ENCODE measurements around the gene UTF1. TPM values are rescaled to one million over a fixed set of nuclear protein-coding genes. Genes with fewer than 3 reads are reported as not detected.
A peak's percentile ranks its signal among the peaks of the same experiment; 100 is the strongest.

The UTF1 gene
- total and polyA plus RNA-seq, 9 donors = 0.06 to 9.3 (median 2.5) TPM; not detected in 2

DNA sequence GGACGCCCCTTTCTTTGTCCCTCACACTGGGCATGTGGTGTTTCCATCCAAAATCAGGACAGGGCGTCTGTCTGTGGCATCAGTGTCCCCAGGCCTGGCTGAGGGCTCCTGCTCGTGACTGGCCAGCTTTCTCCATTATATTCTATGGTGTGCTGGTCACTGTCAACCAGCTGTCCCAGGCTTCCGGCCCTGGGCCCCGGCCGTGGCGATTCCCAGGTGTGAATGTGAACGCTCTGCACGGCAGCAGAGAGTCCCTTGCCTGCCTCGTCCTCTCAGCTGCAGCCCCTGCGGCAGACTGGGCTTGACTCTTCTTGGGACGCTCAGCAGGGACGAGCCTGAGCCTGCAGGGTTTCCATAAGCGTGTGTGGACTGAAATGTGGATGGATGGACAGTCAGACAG is 5.9 kb upstream of the UTF1 start:
- TF ChIP-seq POLR2A (IDR thresholded peaks at IDR 0.05) (no peak), EP300 (IDR thresholded peaks at IDR 0.05) (no peak)
- TF ChIP-seq, protein P1, sequence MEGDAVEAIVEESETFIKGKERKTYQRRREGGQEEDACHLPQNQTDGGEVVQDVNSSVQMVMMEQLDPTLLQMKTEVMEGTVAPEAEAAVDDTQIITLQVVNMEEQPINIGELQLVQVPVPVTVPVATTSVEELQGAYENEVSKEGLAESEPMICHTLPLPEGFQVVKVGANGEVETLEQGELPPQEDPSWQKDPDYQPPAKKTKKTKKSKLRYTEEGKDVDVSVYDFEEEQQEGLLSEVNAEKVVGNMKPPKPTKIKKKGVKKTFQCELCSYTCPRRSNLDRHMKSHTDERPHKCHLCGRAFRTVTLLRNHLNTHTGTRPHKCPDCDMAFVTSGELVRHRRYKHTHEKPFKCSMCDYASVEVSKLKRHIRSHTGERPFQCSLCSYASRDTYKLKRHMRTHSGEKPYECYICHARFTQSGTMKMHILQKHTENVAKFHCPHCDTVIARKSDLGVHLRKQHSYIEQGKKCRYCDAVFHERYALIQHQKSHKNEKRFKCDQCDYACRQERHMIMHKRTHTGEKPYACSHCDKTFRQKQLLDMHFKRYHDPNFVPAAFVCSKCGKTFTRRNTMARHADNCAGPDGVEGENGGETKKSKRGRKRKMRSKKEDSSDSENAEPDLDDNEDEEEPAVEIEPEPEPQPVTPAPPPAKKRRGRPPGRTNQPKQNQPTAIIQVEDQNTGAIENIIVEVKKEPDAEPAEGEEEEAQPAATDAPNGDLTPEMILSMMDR (IDR thresholded peaks at IDR 0.05) = no peak
- Histone ChIP-seq H3K9me3 (no peaks in the 10 kb centered on the region), H3K4me3 (no peak overlapping the region), H3K4me1 (ENCODE audit: insufficient read depth) (peaks cover 11% of the 10 kb centered on the region), H3K27me3 (no peaks in the 10 kb centered on the region), H3K27ac (peak overlapping the region in 1 of 2 donors; percentile 90), H3K36me3 (no peaks in the 10 kb centered on the region)
- WGBS, 3 donors = 29 to 57% (median 45%) methylated on average over 14 of the region's 14 CpGs
- intact Hi-C loops (cut with DNase I) = no loop called here
- no peak for DNase-seq

DNA sequence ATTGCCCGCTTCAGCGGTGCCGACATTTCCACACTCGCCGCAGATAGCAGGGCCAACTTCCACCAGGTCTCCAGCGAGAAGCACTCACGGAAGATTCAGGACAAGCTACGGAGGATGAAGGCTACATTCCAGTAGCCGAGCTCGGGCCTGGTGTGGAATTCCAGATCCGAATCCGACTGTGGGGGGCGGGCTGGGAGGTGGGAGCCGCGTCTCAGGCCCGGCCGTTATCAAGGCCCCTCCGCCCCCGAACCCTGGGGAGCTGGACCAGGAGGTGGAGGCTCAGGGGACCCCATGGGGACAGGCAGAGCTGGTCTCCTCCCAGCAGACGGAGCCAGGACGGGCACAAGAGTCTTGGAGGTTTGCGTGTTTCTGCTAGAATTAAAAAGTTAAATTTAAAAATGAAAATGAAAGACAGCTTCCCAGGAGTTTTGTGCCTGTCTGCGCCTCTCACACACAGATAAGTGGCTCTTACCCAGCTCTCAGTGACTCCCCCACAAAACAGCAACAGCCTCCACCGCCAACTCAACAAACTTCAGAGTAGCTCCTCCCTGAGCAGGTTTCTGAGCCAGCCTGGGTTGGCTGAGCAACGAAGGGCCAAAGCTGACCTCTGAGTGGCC is 5.2 kb upstream of the UTF1 start:
- Histone ChIP-seq H3K4me1 (ENCODE audit: insufficient read depth) (peaks cover 11% of the 10 kb centered on the region), H3K27ac (peak overlapping the region; percentile 71 to 90), H3K4me3 (peak overlapping the region; percentile 39), H3K36me3 (no peaks in the 10 kb centered on the region), H3K9me3 (no peaks in the 10 kb centered on the region), H3K27me3 (no peaks in the 10 kb centered on the region)
- WGBS, 3 donors = 3 to 9% (median 8%) methylated on average over 25 of the region's 25 CpGs
- TF ChIP-seq POLR2A (IDR thresholded peaks at IDR 0.05) (no peak), EP300 (IDR thresholded peaks at IDR 0.05) (no peak)
- TF ChIP-seq, protein P1 (IDR thresholded peaks at IDR 0.05) = no peak
- peak; percentile 78 to 81 (median 81) for DNase-seq
- intact Hi-C loops (cut with DNase I) = no loop called here

DNA sequence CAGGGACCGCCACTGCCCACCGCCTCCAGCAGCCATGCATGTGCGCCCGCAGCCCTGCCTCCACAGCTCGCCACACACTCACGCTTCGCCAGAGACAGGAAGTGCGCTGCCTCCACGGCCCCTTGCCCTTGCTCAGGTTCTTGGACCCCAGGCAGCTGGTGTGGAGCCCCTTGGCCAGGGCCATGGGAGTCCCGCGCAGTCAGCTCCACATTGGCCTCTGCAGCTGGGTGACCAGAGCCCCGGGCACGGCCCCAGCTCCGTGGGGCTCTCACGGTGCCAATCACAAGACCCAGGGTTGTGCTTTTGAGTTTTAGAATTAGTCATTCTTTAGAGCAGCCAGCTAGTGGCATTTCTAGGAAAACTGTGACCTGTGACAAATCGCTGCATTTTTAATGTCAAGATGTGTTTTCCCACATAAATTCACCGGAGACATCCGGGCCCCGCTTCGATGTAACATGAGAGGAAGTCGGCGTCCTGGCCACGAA is 4.3 kb upstream of the UTF1 start:
- intact Hi-C loops (cut with DNase I) = no loop called here
- Histone ChIP-seq H3K27me3 (no peaks in the 10 kb centered on the region), H3K4me3 (no peak overlapping the region), H3K9me3 (no peaks in the 10 kb centered on the region), H3K27ac (peak overlapping the region; percentile 71 to 90), H3K4me1 (ENCODE audit: insufficient read depth) (peaks cover 14% of the 10 kb centered on the region), H3K36me3 (no peaks in the 10 kb centered on the region)
- TF ChIP-seq EP300 (IDR thresholded peaks at IDR 0.05) (no peak), POLR2A (IDR thresholded peaks at IDR 0.05) (no peak)
- TF ChIP-seq, protein P1 (IDR thresholded peaks at IDR 0.05) = no peak
- WGBS, 3 donors = 88 to 95% (median 90%) methylated on average over 23 of the region's 23 CpGs
- DNase-seq = peak in 1 of 5 donors; percentile 53

DNA sequence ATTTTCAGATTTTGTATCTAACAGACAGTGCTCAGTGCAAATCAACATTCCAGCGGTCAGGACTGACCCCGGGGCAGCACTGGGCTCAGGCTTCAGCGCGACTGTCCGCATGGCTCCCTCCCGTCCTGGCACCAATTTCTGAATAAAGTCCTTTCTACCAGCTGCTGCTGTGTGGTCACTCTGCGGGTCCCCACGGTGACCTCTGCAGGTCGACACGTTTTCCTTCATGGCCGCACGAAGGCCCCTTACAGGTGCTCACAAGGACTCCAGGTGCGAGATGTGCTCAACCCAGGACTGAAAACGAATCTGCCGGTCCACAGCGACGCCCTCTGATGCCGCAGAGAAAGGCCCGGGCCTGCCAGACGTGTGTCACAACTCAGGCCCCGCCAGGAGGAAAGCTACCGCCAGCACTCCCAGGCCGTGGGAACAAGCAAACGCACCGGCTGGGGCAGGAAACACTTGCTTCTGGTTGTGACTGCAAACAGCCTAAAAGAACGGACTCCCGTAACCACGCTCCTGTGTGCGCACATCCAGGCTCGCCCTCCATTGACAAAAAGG is 3.7 kb upstream of the UTF1 start:
- no peak overlapping the region for H3K27ac ChIP-seq
- H3K4me3 ChIP-seq = no peak overlapping the region
- no peaks in the 10 kb centered on the region for H3K9me3 ChIP-seq
- WGBS, 3 donors = 90 to 93% (median 90%) methylated on average over 30 of the region's 30 CpGs
- no peaks in the 10 kb centered on the region for H3K36me3 ChIP-seq
- H3K27me3 ChIP-seq = no peaks in the 10 kb centered on the region
- TF ChIP-seq, protein P1 (IDR thresholded peaks at IDR 0.05) = no peak
- TF ChIP-seq EP300 (IDR thresholded peaks at IDR 0.05) (no peak), POLR2A (IDR thresholded peaks at IDR 0.05) (no peak)
- intact Hi-C loops (cut with DNase I) = no loop called here
- DNase-seq = no peak
- H3K4me1 ChIP-seq (ENCODE audit: insufficient read depth) = peaks cover 18% of the 10 kb centered on the region
